Heart left ventricle (tissue), 13 donors: ENCODE measurements around the gene NAALADL1.

Experiments
- CTCF ChIP-seq, 12 donors: fragments of 200-600 bp; sonication (generic) in 4 of 12; IDR thresholded peaks; one replicate each; pipeline versions ENCODE4 v1.5.0 to v1.8.0; 2018 to 2022; ENCODE audit warnings: antibody characterized with exemption in 12 of 12, mild to moderate bottlenecking in 5 of 12
- POLR2A ChIP-seq, 2 donors: fragments of 450-650 bp; IDR thresholded peaks; one replicate each; pipeline ENCODE4 v1.6.1; 2017; ENCODE audit warnings: antibody characterized with exemption in 2 of 2, mild to moderate bottlenecking in 2 of 2, moderate library complexity in 2 of 2
- donor health status: ischemic (EF 13 %, LVEDD 7.1; RV severe dilation, severe dysfunction).
- donor health status: DM: no; HTN: yes; CAD: no.
- donor health status: DM: no; HTN: no; CAD: no.
- donor health status: ischemic (EF 25% LVEDD 6.9; RV normal size, moderate dysfunction).
- donor health status: ischemic (EF 25% LVEDD 5.7; RV mildly dilated, moderate dysfunction).
- donor health status: ischemic (EF 35%, LVEDD 5.7; RV mildly dilated, moderate dysfunction).
- donor health status: nonischemic (EF 11% LVEDD 7.7; RV severe dilation, severe dysfunction).
- donor health status: DM: yes; HTN: yes; CAD: no.
- donor health status: PGD.
- donor health status: ischemic (EF 29% LVEDD 5.4; RV normal size, mild dysfunction).
- donor health status: nonischemic (EF 23%, LVEDD 6.1; RV moderate dilation, normal function).

GRCh38 chr11:65043881-65044501 lies 14.4 kb downstream of the NAALADL1 start:
- TF ChIP-seq CTCF (IDR thresholded peaks at IDR 0.05) (no peak), POLR2A (IDR thresholded peaks at IDR 0.05) (no peak)
